NCI-H146 treated with DMSO at 0.1 percent for 48 hours (cell line): ENCODE measurements around the gene NUP62.

Source experiments
- DNase-seq: peaks from one replicate; lab custom pipeline; 2025; ENCODE audit not compliant: unreplicated experiment; lab: John Stamatoyannopoulos, UW

NUP62 gene

DNA sequence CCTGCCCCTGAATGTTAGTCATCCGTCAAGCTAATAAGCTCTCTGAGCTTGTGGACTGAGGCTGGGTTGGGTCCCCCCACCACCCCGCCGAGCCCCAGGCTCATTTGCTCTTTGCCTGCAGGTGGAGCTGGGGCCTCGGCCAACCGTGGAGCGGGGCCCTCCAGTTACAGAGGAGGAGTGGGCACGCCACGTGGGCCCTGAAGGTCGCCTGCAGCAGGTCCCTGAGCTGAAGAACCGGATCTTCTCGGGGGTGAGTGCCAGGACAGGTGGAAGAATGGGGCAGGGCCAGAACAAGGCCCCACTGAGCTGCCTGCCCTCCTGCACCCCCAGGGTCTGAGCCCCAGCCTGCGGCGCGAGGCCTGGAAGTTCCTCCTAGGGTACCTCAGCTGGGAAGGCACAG, 46.7 kb downstream of the NUP62 start:
- DNase-seq = no peak

DNA sequence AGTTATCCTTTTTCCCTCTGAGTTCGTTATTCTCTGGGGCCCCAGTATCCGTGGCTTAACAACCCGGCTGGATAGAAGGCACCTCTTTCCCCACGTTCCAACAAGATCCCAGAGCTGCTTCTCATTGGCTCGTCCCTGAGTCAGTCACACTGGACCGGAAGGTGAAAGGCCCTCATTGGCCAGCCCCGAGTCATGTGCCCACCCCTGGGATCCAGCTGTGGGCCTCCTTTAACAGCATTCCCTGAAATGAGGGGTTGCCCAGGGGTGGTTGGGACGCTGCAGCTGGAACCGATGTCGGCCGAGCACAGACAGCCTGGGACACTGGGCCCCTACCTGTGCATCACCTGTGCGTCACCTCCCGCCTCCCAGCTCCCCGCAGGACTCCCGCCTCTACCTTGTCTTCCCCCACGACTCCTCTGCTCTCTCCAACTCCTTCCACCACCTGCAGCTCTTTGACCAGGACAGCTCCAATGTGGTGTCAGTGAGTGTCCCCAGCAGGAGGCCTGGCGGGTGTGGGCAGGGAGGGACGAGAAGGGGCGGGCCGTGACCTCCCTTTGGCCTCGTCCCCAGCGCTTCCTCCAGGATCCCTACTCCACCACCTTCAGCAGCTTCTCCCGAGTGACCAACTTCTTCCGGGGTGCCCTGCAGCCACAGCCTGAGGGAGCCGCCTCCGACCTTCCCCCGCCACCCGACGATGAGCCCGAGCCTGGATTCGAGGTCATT, 47.5 kb downstream of the NUP62 start:
- no peak for DNase-seq

DNA sequence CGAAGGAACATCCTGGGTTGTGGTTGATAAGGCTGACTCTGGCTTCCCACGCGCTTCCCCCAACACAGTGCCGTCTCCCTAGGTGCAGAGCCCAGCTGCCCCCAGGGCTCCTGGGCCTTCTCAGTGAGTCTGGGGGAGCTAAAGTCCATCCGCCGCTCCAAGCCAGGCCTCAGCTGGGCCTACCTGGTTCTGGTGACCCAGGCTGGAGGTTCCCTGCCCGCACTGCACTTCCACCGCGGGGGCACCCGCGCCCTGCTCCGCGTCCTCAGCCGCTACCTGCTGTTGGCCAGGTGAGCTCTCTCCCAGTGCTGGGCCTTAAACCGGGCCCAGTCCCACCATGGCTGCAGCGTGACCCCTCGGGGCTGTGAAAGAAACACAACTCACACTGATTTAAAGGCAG, 48.1 kb downstream of the NUP62 start:
- DNase-seq = no peak

DNA sequence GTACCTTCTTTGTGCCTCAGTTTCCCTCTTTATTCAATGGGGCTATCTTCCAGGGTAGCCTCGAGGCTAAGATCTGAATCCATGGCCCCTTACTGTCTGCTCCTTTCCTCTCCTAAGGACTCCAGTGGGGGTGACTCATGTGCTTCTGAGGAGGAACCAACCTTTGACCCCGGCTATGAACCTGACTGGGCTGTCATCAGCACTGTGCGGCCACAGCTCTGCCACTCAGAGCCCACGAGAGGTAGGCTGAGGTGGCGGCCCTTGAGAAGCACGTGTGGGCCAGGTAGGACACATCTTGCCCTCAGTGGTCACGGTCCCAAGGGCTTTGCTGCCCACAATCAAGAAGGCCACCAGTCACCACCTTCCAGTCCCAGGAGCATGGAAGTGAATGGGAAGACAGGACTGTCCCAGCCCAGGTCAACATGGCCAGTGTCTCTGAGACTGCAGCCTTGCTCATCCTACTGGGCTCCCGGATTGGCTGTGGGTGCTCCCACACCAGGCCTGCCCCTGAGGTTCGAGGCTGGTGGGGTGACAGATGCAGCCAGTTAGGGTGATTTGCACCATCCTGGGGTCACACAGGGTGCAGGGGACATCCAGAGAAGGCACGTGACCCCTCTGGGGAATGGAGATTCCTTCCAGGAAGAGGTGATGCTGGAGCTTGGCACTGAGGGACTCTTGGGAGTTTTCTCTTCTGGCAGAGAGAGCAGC, 49.0 kb downstream of the NUP62 start:
- DNase-seq = no peak

DNA sequence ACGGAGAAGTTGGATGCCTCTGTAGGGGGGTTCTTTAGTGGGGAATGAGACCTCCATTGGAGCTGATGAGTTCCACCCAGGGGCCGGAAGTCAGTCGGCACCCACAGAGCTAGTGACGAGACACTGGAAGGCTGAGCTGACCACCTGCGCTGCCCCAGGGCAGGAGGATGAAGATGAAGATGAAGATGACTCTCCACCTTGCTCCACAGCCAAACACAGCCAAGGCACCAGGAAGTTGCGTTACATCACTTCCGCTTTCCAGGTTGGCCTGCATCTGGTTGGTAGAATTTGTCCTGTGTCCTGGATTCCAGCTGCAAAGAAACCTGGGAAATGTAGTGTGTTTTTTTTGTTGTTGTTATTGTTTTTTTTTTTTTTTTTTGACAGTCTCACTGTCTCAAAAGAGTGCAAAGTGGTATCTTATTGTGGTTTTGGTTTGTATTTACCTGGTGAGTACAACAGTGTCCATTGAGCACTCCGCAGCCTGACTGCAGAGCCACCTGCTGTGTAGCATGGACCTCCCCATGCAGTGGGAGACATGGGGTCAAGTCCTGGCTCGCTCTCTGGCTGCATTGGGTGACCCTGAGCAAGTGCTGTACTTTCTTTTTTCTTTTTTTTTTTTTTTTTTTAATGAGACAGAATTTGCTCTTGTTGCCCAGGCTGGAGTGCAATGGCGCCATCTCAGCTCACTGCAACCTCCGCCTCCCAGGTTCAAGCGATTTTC, 49.9 kb downstream of the NUP62 start:
- DNase-seq = no peak

DNA sequence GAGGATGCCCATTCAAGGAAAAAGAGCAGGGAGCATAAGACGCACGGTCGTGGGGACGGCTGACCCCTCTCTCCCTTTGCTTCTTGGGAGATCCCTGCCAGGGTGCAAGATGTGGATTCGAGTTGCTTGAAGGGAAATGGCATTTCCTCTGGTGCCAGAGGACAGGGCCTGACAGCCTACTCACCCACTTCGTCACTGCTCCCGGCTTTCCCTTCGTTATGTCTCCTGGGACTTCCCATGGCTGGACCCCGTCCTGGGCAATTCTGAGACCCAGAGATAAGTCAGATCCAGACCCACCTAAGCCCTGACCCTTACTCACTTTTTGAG, 50.6 kb downstream of the NUP62 start:
- DNase-seq = no peak

DNA sequence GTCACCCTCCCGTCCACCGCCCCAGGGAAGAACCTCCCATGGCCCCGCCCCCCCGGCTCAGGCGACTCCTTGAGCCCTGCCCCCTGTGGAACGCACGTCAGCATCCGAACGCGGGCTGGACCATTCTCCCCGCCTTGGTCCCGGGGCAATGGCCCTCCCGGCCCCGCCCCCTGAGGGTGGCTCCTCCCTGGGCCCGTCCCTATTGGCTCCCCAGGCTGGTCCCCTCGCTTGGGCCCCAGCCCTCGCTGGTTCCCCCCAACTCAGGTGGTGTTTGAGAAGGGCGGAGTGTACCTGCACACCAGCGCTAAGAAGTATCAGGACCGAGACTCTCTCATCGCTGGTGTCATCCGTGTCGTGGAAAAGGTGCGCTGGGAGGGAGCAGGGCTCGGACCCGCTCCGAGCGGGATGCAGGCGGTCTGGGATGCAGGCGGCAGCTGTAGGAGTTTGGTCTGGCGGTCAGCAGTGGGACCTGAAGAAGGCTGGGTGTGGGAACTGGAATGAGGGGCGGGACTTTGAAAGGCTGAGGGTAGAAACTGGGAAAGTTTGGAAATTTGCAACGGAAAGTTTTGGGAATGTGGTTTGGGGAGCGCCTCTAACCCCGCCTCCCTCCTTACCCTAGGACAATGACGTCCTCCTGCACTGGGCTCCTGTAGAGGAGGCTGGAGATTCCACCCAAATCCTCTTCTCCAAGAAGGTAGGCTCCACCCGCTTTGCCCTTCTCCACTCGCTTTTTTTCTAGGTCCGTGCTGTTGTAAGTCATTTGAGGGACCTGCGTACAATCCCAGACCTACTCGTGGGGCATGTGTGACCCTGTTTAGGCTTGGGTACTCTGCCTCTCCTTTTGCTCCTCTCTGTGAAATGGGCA, 51.2 kb downstream of the NUP62 start:
- peak; percentile 96 for DNase-seq

DNA sequence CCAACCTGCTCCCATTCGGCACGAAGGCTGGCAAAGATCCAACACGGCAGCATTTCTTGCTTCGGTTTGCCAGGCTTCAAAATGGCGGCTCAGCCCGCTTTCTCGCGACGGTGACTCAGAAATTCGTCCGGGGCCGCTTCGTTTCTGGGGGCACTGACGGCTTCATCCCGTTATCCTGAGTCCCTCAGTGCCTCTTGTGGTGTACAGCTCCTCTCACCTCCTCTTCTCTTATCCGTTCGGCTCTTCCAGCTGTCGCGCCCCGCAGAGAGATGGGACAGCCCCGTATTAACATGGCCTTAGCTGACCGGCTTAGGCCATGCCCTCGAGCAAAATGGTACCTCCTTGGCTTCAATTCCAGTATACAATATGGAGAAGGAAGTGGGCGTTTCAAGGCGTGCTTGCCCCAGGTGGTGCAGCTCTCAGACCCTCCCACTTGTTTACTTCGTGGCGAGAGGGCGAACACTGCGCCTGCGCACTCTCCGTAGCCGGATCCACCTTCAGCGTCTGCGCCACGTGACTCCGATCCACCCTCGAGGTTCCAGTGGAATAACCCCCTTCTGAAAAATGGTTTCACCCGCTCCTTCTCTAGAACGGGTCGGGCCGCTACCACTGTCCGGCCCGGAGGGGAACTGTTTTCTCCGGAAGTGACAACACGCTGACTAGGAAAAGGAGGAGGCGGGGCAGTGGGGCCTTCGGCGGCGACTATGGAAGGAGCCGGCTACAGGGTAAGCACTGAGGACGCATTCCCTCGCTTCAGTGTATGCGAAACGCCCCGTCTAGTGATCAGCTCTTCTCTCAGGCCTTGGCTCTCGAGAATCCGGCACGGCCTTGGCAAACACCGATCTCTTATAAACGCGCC, 52.1 kb downstream of the NUP62 start, which contains the start of the genes AKT1S1 and TBC1D17:
TSS of gene AKT1S1 (minus strand) at position 336 of the 859 bp plus-strand sequence. CDS start 4,060 bp downstream, outside the sequence.
TSS of gene TBC1D17 (plus strand) at position 683 of the 859 bp plus-strand sequence. CDS start at position 705, 22 bp downstream.
- DNase-seq = peak; percentile 99

DNA sequence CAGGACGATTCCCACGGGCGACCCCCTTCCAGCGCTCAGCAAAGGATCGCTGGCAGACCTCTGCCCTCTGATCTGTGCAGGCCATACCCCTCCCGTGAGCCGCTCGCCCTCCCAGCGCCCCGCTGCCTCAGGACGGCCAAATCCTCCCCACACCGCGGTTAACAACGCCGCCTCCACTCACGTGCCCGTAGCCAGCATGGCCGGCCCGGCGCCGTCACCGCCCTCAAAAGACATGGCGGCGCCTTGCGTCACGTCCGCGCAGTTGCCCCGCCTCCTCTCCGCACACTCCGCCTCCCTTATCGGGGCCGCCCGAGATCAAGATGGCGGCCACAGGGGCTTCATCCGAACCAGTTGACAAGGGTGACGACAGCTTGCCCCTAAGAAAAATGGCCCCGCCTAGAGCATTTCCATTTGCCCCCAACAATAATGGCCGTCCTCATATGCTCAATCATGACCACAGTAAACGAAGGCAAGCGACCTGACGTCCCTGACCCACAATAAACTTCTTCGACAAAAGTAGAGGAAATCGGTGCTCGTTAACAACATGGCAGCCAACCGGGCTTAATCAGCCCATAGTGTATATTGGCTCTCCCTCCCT, 52.8 kb downstream of the NUP62 start:
- peak; percentile 98 for DNase-seq

DNA sequence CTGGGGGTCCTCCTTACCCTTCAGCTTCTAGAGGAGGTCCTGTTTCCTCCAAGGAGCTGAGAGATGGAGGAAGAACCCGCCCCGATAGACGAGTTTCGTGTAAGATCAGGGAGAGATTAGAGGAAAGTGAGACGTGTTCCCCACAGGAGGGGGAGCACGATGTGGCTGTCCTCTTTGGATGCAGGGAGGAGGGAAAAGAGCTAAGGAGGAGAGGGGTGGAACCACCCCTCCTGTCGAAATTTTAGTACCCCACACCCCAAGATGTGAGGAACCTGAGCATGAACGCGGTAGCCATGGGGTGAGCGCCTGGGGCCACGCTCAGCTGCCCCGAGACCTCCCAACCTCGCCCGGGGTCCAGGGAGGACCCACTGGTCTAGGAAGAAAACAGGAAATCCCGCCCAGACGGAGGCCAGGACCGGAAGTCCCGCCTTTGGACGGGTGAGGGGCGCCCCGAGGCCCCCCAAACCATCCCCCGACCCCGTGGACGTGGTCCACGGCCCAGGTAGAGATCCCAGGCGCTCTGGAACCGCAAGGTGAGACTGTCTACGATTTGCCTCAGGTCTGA, 53.4 kb downstream of the NUP62 start:
- DNase-seq = peak; percentile 40

DNA sequence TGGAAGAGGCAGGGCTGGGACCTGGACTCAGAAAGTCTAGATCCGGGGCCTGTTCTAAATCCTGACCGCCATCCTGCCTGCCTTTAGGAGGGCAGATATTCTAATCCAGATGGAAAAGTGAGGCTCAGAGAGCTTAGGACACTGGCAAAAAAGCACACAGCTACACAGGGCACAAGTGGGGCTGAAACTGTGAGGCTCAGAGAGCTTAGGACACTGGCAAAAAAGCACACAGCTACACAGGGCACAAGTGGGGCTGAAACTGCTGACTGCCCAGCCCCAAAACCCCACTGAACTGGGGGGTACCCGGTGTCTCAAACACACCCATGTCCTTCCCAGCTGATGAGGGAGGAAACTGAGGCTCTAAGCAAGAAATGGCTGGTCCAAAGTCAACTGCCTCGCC, 54.1 kb downstream of the NUP62 start:
- no peak for DNase-seq

DNA sequence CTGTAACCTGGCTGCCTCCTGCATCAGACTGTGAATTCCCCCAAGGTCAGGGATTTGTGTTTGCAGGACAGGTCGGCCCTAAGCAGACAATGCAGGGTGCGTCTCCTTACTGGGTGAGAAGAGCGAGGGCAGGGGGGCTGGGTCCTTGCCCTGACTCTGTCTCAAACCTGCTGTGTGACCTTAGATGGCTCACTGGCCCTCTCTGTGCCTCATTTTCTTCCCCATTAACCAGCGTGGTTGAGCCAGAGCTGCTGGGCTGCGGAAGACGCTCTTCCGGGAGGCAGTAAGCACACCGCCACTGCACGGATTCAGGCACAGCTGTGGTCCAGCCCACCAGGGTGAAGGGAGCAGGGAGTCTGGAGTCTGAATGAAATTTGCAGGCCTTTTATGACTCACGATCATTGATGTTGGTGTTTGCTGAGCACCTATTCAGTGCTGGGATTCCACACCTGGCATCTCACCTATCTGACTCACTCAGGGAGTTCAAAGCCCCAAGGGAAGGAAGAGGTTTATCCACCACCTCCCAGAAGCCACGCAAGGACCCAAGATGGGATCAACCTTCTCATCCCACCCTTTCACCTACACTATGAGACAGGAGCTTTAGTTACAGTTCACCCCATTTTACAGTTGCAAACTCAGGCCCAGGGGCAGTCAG, 54.7 kb downstream of the NUP62 start:
- no peak for DNase-seq

DNA sequence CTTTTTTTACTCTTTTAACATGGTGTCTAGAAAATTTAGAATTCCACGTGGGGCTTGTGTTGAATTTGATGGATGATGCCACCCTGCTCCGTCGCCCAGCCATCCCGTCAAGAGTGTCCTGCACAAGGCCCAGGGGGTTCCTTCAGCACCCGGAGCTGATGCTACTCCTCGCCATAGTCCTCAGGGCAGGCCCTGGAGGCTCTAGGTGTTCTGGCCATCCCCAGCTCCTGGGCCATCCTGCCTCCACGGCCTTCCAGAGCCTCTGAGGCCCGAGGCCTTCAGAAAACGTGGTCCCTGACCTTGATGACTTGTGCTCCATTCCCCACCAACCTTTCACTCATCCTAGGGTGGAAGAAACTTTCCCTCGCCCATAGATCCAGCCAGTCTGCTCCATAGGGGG, 55.5 kb downstream of the NUP62 start:
- DNase-seq = no peak

DNA sequence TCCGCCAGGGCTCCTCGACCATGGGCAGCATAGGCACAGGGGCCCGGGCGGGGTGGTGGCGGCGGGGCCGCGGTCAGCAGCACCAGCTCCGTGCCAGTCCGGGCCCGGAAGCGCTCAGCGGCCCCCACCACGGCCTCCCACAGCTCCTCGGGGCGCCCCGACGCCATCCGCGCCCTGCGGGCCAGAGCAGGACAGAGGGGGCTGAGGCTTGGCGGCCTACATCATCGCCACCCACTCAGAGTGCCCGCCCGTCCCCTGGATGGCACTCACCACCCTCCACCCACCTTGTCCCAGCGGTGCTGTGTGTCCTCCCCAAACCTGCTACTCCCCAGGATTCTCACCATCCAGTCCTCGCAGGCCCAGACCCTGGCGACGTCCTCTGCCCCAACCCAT, 56.2 kb downstream of the NUP62 start:
- DNase-seq = no peak

DNA sequence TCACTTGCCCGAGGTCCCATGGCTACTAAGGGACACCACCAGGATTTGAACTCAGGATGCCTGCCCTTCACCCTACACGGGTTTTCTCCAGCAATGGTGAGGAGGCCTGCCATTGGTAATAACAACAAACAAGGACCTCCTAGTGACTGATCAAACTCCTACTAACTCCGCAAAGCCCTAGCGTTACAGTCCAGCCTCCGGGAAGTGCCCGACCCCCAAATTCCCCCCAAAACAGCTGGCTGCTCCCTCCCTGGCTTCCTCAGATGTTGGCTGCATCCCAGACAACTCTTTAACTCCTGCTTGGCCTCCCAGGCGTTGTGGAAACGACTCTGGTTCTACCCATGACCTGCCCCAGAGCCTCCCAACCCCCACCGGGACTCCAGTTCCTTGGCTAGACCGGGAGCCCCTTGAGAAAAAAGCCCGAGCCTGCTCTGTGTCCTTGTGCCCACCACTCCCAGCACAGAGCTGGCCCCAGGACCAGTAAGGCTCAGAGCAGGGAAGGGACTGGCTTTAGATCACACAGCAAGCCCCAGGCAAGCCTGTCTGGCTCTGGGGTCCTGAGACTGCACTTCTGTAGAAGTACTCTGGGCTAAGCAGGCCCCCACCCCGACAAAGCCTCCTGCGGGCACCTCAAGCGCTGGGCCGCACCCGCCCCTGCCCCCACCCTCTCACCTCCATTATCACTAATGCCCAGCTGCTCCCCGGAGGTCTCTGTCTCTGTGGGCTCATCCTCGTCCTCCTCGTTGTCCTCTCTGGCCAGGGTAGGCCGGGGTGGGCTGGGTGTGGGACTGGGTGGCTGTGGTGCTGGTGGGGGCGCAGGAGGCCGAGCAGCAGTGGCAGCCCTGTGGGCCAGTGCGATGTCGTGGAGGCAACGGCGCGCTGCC, 56.8 kb downstream of the NUP62 start:
- DNase-seq = no peak

DNA sequence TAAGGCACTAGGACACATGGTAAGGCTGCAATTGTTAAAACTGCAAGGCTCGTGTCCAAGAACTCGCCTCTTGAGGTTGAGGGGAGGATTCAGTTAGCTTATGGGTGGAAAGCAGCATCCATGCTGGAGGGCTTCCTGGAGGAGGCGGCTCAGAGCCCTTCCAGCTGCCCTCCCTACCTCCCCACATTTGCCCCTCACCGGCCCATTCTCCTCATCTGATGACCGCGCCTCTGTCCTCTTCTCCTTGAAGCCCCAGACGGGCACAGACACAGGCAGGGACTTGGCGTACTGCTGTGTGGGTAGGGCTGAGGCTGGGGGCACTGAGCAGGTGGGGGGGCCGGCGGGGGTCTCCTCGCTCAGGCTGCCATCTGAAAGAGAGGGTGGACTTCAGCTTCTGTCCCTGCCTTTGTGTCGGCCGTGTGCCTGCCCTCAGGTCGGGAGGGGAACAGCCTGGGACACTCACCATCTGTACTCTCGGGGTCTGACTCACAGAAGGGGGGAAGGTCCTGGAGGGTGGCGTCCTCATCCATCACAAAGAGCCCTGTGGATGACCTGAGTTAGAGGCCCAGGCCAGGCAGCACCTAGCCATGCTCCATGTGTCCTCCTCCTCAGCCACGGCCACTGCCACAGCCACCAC, 57.8 kb downstream of the NUP62 start:
- no peak for DNase-seq

DNA sequence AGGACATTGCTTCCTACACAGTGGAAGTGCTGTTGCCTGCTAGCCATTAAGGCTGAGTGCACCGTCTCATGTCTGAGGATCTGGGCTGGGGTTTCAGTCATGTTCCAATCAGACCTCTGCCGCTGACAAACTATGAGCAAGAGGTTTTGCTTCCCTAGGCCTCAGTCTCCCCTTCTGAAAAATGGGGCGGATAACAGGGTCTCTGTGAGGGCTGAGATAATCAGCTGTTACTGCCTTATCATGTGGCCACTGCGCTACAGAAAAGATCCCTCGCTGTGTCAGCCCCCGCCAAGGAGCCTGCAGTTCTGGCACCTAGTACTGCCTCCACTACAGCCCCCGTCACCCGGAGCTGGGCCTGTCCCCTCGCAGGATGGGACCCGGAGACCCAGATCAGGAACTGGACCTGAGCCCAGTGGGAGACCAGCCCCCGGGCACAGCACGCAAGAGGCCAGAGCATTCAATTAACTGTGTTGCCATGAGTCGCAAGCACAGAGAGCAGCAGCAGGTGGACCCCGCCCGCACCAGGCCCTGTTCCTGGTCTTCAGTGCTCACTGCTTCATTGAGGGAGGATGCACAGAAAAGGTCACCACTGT, 58.9 kb downstream of the NUP62 start:
- no peak for DNase-seq
